Urinary bladder (tissue), 2 donors: ENCODE results near the gene MBD3L2B. TPM values are rescaled to one million over a fixed set of nuclear protein-coding genes. Genes with fewer than 3 reads are reported as not detected.

ENCODE experiments used
- polyA plus RNA-seq: library from polyadenylated mRNA; stranded (reverse); fragments of 200-250 nt; gene quantifications from one replicate; pipeline ENCODE4 v1.2.3, GENCODE V29; 2013
- total RNA-seq: library from RNA; depleted of rRNA; stranded (reverse); fragments of >200 nt; gene quantifications from one replicate; pipeline ENCODE4 v1.2.3, GENCODE V29; 2014
- donor health status: healthy.

MBD3L2B gene
- total and polyA plus RNA-seq, 2 donors = not detected

Other genes starting within 250 kb of the MBD3L2B start
- 4.4 TPM for gene VAV1, start 248.7 kb downstream of the MBD3L2B start, total RNA-seq
- gene VAV1, start 248.7 kb downstream of the MBD3L2B start, polyA plus RNA-seq = 3.0 TPM
- gene ADGRE1, start 133.9 kb downstream of the MBD3L2B start, total RNA-seq = 0.53 TPM
- gene ADGRE1, start 133.9 kb downstream of the MBD3L2B start, polyA plus RNA-seq = 0.10 TPM
- gene MBD3L5, start 9.1 kb upstream of the MBD3L2B start, total RNA-seq = not detected
- not detected for gene MBD3L5, start 9.1 kb upstream of the MBD3L2B start, polyA plus RNA-seq
- gene MBD3L4, start 18.7 kb upstream of the MBD3L2B start, total RNA-seq = not detected
- gene MBD3L4, start 18.7 kb upstream of the MBD3L2B start, polyA plus RNA-seq = not detected
- not detected for gene MBD3L2, start 27.9 kb upstream of the MBD3L2B start, total RNA-seq
- gene MBD3L2, start 27.9 kb upstream of the MBD3L2B start, polyA plus RNA-seq = not detected
- not detected for gene MBD3L3, start 37.2 kb upstream of the MBD3L2B start, total RNA-seq
- gene MBD3L3, start 37.2 kb upstream of the MBD3L2B start, polyA plus RNA-seq = not detected
- 20.8 TPM for gene ZNF557, start 48.3 kb upstream of the MBD3L2B start, total RNA-seq
- 2.4 TPM for gene ZNF557, start 48.3 kb upstream of the MBD3L2B start, polyA plus RNA-seq